GM12878 (cell line): ENCODE results near the gene ADPGK. TPM values are rescaled to one million over a fixed set of nuclear protein-coding genes. Genes with fewer than 3 reads are reported as not detected.

ENCODE experiments used
- ATAC-seq: fragments of 200-7000 bp; cut with Tn5 transposase; 3 replicates; pipeline ENCODE4 v1.9.1; 2020; ENCODE audit warnings: mild to moderate bottlenecking, moderate library complexity
- BruUV-seq: library from RNA; stranded (reverse); fragments of 400-500 nt; replicated peaks from 2 replicates; lab custom pipeline; 2021; lab: Mats Ljungman, UMichigan
- CTCF ChIA-PET: fragments of 300-600 bp; sonication (Branson Sonifier 250); formaldehyde crosslinking; extraction: SDS; loops from one replicate; lab custom pipeline; 2021; ENCODE audit warnings: inconsistent platforms; lab: Yijun Ruan, JAX
- POLR2A ChIA-PET: fragments of 350-600 bp; formaldehyde crosslinking; extraction: SDS; loops from one replicate; lab custom pipeline; 2021; ENCODE audit warnings: inconsistent platforms; lab: Charles Lee
- RAD21 ChIA-PET: fragments of 300-600 bp; sonication (Branson Sonifier 250); formaldehyde crosslinking; loops from one replicate; lab custom pipeline; 2023; ENCODE audit warnings: antibody characterized with exemption; ENCODE audit not compliant: unreplicated experiment; lab: Charles Lee
- SMC1A ChIA-PET: fragments of 300-600 bp; sonication (Branson Sonifier 250); formaldehyde crosslinking; loops from one replicate; lab custom pipeline; 2023; ENCODE audit not compliant: unreplicated experiment, uncharacterized antibody; lab: Charles Lee
- DNase-seq: peaks from one replicate; pipeline ENCODE4 v3.0.0-alpha.2; 2011; ENCODE audit warnings: low read depth, low spot score
- FAIRE-seq: peaks from 3 replicates; lab custom pipeline; 2011; peaks lifted over from hg19 to GRCh38; lab: Jason Lieb, UNC
- H2AFZ ChIP-seq: 2 replicates; pipeline ENCODE4 v1.6.0; 2011; ENCODE audit warnings: low read depth, low read length, control low read depth; ENCODE audit not compliant: control insufficient read depth
- H3K27ac ChIP-seq: 2 replicates; pipeline ENCODE4 v1.5.1; 2011; ENCODE audit warnings: control low read depth; ENCODE audit not compliant: control insufficient read depth, insufficient read depth
- H3K27me3 ChIP-seq, 2 experiments: replicated peaks in 1 of 2; 2 replicates each; pipeline versions ENCODE4 v1.6.0 to v1.6.1; 2011; ENCODE audit warnings: low read length in 1 of 2; ENCODE audit not compliant: control insufficient read depth in 2 of 2, insufficient read depth in 2 of 2
- H3K36me3 ChIP-seq, 2 experiments: 2 replicates each; pipeline ENCODE4 v1.5.1; 2011; ENCODE audit warnings: low read length in 1 of 2; ENCODE audit not compliant: control insufficient read depth in 2 of 2, insufficient read depth in 2 of 2
- H3K4me1 ChIP-seq: 2 replicates; pipeline ENCODE4 v1.6.1; 2011; ENCODE audit warnings: mild to moderate bottlenecking, low read length, moderate library complexity, mixed read lengths; ENCODE audit not compliant: control insufficient read depth, insufficient read depth
- H3K4me2 ChIP-seq: 2 replicates; pipeline ENCODE4 v1.6.0; 2011; ENCODE audit warnings: control low read depth; ENCODE audit not compliant: control insufficient read depth, insufficient read depth
- H3K4me3 ChIP-seq: fragments of 200-600 bp; sonication (generic); 2 replicates; pipeline ENCODE4 v1.5.1; 2016
- H3K79me2 ChIP-seq: 2 replicates; pipeline ENCODE4 v1.6.0; 2011; ENCODE audit warnings: low read length; ENCODE audit not compliant: control insufficient read depth, insufficient read depth
- H3K9ac ChIP-seq: 2 replicates; pipeline ENCODE4 v1.8.0; 2011; ENCODE audit warnings: low read length, control low read depth, mixed read lengths; ENCODE audit not compliant: control insufficient read depth, insufficient read depth
- H3K9me3 ChIP-seq: replicated peaks from 3 replicates; pipeline ENCODE4 v1.5.1; 2011; ENCODE audit warnings: mild to moderate bottlenecking, low read length; ENCODE audit not compliant: control insufficient read depth, insufficient read depth
- H4K20me1 ChIP-seq: 2 replicates; pipeline ENCODE4 v1.6.0; 2011; ENCODE audit not compliant: control insufficient read depth, insufficient read depth
- ATF7 ChIP-seq: fragments of 450-650 bp; IDR thresholded peaks from 2 replicates; pipeline ENCODE4 v1.6.1; 2016; ENCODE audit warnings: low read depth, mild to moderate bottlenecking
- CHD1 ChIP-seq: IDR thresholded peaks from 2 replicates; pipeline ENCODE4 v1.6.1; 2012; ENCODE audit warnings: low read depth, low read length, improper control_type of control experiment
- DPF2 ChIP-seq: fragments of 450-650 bp; IDR thresholded peaks from 2 replicates; pipeline ENCODE4 v1.6.1; 2017; ENCODE audit warnings: mild to moderate bottlenecking
- FOXK2 ChIP-seq: fragments of 450-650 bp; IDR thresholded peaks from 2 replicates; pipeline ENCODE4 v1.6.1; 2017; ENCODE audit warnings: mild to moderate bottlenecking, moderate library complexity
- POLR2AphosphoS2 ChIP-seq: IDR thresholded peaks from 2 replicates; pipeline ENCODE4 v1.6.1; 2011; ENCODE audit warnings: low read depth, mild to moderate bottlenecking, low read length, improper control_type of control experiment, moderate library complexity
- RAD21 ChIP-seq: IDR thresholded peaks from 2 replicates; pipeline ENCODE4 v1.6.1; 2011; ENCODE audit warnings: mild to moderate bottlenecking, low read depth, low read length, moderate library complexity; ENCODE audit not compliant: insufficient read depth
- SP1 ChIP-seq: IDR thresholded peaks from one replicate; pipeline ENCODE4 v1.6.1; 2011; ENCODE audit warnings: low read depth, low read length
- YBX1 ChIP-seq: fragments of 450-650 bp; IDR thresholded peaks from 2 replicates; pipeline ENCODE4 v1.6.1; 2016; ENCODE audit warnings: antibody characterized with exemption
- WGBS: methylation state at CpG from one replicate; pipeline ENCODE4 v1.1.6; 2016; ENCODE audit warnings: low lambda C conversion rate; ENCODE audit not compliant: insufficient replicate concordance, insufficient coverage; ENCODE audit errors: missing lambda C conversion rate; 5-methylcytosine and 5-hydroxymethylcytosine counted together
- in situ Hi-C: fragments of 300-500 bp; cut with MboI; formaldehyde crosslinking; loops from 9 replicates; pipeline ENCODE4 v1.14.3; 2018; ENCODE audit warnings: mixed read lengths
- intact Hi-C: fragments of 100-400 bp; cut with micrococcal nuclease; formaldehyde crosslinking; loops from one replicate; pipeline ENCODE4 v1.14.2; 2022; ENCODE audit not compliant: unreplicated experiment
- polyA plus RNA-seq, 11 experiments: library from polyadenylated mRNA; depleted of rRNA in 4 of 11; unstranded in 6 of 11; stranded (reverse) in 5 of 11; fragments of >200 nt; fragmentation: Nextera tagmentation in 4 of 11; fragmentation: Illumina TruSeq in 1 of 11; extraction: Ambion mirVana in 4 of 11; extraction: Trizol in 1 of 11; gene quantifications; 1 replicate in 1 of 11; 2 replicates in 10 of 11; pipeline versions ENCODE4 v1.2.1 to v1.2.3, GENCODE V29; 2011 to 2016; ENCODE audit warnings: inconsistent platforms in 2 of 11, missing spikeins in 2 of 11, low read depth in 1 of 11
- total RNA-seq, 4 experiments: library from RNA; depleted of rRNA in 3 of 4; stranded (reverse); fragments of >200 nt in 3 of 4; fragmentation: Illumina TruSeq in 1 of 4; extraction: Trizol in 1 of 4; gene quantifications; 2 replicates each; pipeline versions ENCODE4 v1.2.1 to v1.2.3, GENCODE V29; 2013 to 2021

ADPGK gene
- total and polyA plus RNA-seq, 10 of the 15 experiments (the other 5 are each of a cell fraction or from before 2014, with no cell fraction given): 13.8 to 146 (median 56.7) TPM

DNA sequence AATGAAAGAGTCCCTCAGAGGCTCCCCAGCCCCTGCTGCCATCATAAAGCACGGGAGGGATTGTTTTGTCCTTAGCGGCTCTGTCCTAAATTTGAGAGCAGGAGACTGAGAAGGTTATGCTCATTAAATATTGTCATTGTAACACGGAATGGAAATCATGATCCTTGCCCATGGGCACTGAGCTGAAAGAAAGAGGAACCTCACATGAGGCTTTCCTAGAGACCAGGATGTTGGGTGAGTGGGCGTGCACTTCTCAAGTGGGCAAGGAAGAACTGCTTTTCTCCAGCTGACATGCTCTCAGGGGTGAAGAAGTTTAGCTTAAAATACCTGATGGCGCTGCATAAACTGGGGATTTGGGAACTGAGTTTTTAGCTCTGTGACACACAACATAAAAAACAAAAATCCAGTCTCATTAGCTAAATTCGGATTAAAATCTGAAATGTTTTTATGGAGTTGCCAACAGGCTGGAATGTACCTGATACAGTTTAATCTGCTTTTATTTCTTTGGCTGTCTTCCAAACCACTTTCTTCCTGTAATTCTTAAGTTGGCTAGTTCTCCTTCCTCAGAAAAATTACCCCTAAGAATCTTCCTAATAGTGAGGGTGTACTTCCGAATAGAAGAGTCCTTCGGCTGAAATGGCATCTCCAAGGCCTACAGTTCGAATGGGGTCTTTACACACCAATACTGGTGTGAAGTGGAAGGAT, 31.7 kb downstream of the ADPGK start:
- no peak overlapping the region for H3K27ac ChIP-seq
- ATAC-seq (no peak), FAIRE-seq (no peak), DNase-seq (no peak)
- no peaks in the 10 kb centered on the region for H4K20me1 ChIP-seq
- H3K4me3 ChIP-seq: no peak overlapping the region
- ChIA-PET SMC1A (interaction anchor here (0.7 to 3.4 kb wide), 4 partner anchors 12 to 30 kb away, joined by 3 to 22 read pairs (median 10); no protein-coding TSS in a partner anchor), RAD21 (interaction anchor here (1.2 kb wide), 1 partner anchor 29 kb away, joined by 3 read pairs; no protein-coding TSS in a partner anchor), POLR2A (no interaction called here), CTCF (interaction anchor here (0.8 to 5.0 kb wide), 6 partner anchors 12 to 29 kb away, joined by 3 to 31 read pairs (median 3); no protein-coding TSS in a partner anchor)
- H3K4me1 ChIP-seq: no peaks in the 10 kb centered on the region
- WGBS: 91% methylated on average over 9 of the region's 9 CpGs
- BruUV-seq: TSS peak; percentile 52
- H3K27me3 ChIP-seq: no peaks in the 10 kb centered on the region
- in situ Hi-C loops (no loop called here), intact Hi-C loops (no loop called here)
- no peaks in the 10 kb centered on the region for H3K9me3 ChIP-seq
- H3K36me3 ChIP-seq: peaks cover 19 to 22% of the 10 kb centered on the region in 2 experiments
- no peaks in the 10 kb centered on the region for H3K79me2 ChIP-seq
- no peak overlapping the region for H3K9ac ChIP-seq
- H2AFZ ChIP-seq: no peak overlapping the region
- TF ChIP-seq POLR2AphosphoS2 (no peak), SP1 (no peak), RAD21 (no peak), FOXK2 (no peak), ATF7 (no peak), YBX1 (no peak), CHD1 (no peak), DPF2 (no peak)
- no peak overlapping the region for H3K4me2 ChIP-seq
